GM12891 (cell line): ENCODE measurements around the gene PIK3CB.
"Not testable (repeated sequence)": the region's sequence is repeated elsewhere in the genome, so short reads cannot be mapped to it uniquely, and the experiment has no call there.

Experiments used
- DNase-seq: peaks from one replicate; pipeline ENCODE4 v3.0.0; 2011; ENCODE audit warnings: low spot score; ENCODE audit not compliant: insufficient read length
- FAIRE-seq: peaks from 2 replicates; lab custom pipeline; 2011; peaks lifted over from hg19 to GRCh38; lab: Jason Lieb, UNC
- PAX5 ChIP-seq: IDR thresholded peaks from 2 replicates; pipeline ENCODE4 v1.6.1; 2011; ENCODE audit warnings: low read length, moderate library complexity, mild to moderate bottlenecking; ENCODE audit not compliant: insufficient read depth, severe bottlenecking
- POLR2A ChIP-seq: IDR thresholded peaks from 2 replicates; pipeline ENCODE4 v1.6.1; 2011; ENCODE audit warnings: low read depth, low read length, control low read depth
- POLR2AphosphoS5 ChIP-seq: IDR thresholded peaks from 2 replicates; pipeline ENCODE4 v1.6.1; 2011; ENCODE audit warnings: low read depth, low read length, control low read depth
- POU2F2 ChIP-seq: IDR thresholded peaks from 2 replicates; pipeline ENCODE4 v1.6.1; 2011; ENCODE audit warnings: low read depth, mild to moderate bottlenecking, control low read depth, low read length, moderate library complexity
- SPI1 ChIP-seq: IDR thresholded peaks from 2 replicates; pipeline ENCODE4 v1.6.1; 2011; ENCODE audit warnings: low read depth, low read length, control low read depth
- TAF1 ChIP-seq: IDR thresholded peaks from 2 replicates; pipeline ENCODE4 v1.6.1; 2011; ENCODE audit warnings: low read depth, low read length, control low read depth

PIK3CB gene

DNA sequence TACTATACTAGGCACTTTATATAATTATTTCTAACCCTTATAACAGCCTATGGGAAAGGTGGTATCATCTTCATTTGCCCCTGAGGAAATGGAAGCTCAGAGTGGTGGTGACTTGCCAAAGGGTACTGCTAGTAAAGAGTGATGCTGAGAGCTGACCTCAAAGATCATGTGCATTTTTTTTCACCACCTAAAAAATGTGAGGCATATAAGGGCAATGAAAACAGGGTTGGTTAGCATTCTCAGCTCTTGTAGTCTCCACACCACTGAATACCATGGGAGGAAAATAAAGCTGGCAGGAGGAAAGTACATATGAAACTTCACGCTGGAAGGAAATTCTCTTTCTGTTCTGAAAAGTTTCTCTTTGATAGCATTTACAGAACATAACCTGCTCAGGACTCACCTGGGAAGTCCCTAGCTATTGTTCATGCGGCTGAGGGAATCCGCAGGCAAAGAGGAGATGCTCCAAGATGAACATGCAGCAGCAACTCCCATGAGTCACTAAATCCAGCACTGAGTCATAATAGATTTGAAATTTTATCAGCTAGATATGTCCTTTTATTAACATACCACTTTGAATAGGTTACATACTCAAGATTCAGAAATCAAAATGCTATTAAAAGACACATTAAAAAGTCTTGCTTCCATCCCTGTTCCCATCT is 208.9 kb downstream of the PIK3CB start:
- FAIRE-seq, result no peak
- no peak for TF ChIP-seq POLR2AphosphoS5
- TF ChIP-seq PAX5, result no peak
- no peak for TF ChIP-seq TAF1
- no peak for TF ChIP-seq SPI1
- TF ChIP-seq POU2F2, result no peak
- no peak for TF ChIP-seq POLR2A
- DNase-seq, result no peak

DNA sequence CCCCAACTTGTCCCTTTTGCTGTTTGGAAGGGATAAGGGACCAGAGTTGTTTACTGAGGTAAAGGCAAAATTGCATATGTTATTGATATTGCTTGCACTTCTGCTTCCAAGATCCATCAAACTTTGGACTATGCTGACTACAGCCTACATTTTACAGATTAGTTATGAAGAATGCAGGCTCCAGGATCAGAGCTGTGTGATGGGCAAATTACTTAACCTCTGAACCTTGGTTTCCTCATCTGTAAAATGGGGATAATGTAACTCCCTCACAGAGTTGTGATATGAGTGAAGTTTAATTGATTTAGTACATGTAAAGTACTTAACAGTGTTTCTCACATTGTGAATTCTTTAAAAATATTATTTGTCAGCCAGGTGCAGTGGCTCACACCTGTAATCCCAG is 210.2 kb downstream of the PIK3CB start:
- DNase-seq (no peak), FAIRE-seq (no peak)
- no peak for TF ChIP-seq TAF1
- no peak for TF ChIP-seq SPI1
- no peak for TF ChIP-seq POLR2AphosphoS5
- no peak for TF ChIP-seq POU2F2
- TF ChIP-seq PAX5, result no peak
- no peak for TF ChIP-seq POLR2A

DNA sequence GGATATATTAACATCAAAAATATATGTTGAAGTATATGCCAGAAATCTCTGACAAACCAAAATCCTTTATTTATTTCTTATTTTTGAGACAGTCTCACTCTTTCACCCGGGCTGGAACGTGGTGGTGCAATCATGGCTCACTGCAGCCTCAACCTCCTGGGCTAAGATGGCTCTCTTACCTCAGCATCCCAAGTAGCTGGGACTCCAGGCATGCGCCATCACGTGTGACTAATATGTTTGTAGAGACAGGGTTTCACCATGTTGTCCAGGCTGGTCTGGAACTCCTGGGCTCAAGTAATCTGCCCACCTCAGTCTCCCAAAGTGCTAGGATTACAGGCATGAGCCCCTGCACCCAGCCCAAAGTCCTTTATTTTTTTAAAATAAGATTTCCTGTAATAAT is 214.3 kb downstream of the PIK3CB start:
- no peak for TF ChIP-seq SPI1
- TF ChIP-seq TAF1, result no peak
- no peak for TF ChIP-seq PAX5
- TF ChIP-seq POLR2A, result no peak
- no peak for TF ChIP-seq POLR2AphosphoS5
- no peak for TF ChIP-seq POU2F2
- DNase-seq (no peak), FAIRE-seq (no peak)

DNA sequence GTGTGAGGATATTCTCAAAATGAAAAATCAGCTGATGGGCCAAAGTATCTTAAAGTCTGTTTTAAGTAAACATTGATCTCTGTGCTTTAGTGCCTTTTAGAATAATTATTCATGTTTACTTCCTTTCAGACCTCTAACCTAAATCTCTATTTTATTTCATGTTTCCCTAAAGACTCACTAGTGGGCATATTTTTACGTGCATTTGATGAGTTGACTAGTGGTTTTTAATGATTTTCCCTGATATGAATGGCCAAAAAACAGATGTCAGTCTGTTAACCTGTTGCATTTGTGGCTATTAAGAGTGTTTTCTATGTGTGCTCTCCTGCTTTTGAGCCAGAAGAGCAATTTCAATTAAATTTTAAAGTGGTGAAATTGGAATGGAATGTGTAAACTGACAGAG is 219.3 kb downstream of the PIK3CB start:
- no peak for DNase-seq
- FAIRE-seq, result no peak
- no peak for TF ChIP-seq TAF1
- no peak for TF ChIP-seq POLR2AphosphoS5
- TF ChIP-seq SPI1, result no peak

DNA sequence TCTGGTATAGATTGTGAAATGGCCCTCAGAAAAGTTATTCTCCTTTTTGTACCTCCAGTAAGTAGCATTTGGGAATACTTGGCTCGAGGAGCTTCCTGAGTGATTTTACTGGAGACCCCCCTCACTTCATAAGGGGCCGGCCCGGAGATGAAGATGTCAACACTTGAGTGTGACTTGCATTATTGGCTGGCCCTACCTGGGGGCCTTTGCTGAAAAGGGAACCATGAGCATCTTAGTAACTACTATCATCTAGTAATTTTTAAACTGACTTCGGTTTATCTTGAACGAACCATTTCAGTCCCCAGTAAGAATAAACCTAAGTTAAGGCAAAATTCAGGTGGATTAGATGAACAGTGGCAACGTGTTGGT is 224.8 kb downstream of the PIK3CB start:
- TF ChIP-seq POU2F2 (no peak), POLR2AphosphoS5 (no peak), TAF1 (no peak), PAX5 (no peak), SPI1 (no peak), POLR2A (no peak)
- no peak for DNase-seq
- no peak for FAIRE-seq

DNA sequence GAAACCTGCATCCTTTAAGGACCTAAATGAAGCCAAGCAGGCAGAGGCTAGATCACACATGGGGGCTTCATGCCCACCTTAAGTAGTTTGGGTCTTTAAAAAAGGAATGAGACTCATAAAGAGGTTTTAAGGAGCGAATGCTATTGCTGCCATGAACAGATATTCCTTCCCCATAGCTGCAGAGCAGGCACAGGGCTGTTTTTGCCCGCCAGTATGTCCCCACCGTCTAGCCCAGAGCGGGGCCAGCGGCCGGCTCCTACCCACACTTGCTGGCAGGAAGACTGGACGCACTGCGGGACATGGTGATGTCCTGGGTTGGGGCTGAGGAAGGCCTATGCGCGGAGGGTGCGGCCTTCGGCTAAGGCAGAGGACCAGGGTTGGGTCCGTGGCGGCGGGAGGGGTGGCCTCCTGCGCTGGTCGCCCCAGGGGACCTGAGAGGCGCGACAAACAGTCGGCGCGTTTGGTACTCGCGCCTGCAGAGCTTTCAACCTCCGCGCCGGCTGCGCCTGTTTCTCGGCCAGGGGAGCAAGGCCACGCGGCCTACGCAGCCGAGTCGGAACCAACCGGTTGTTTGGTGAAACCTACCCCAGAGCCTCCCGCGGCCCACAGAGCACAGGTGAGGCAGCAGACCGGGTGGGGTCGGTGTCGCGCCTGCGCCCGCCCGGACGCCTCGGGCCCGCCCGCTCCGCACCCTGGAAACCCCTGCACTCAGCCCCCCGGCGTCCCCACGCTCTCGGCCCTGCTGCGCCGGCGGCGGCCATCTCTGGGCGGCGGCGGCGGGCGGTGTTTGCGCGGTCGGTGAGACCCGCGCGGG is 226.2 kb downstream of the PIK3CB start, which contains the start of gene FAIM:
Gene FAIM (plus strand): TSS at position 450 of the 814 bp plus-strand sequence. CDS start 10,956 bp downstream, outside the sequence.
- TF ChIP-seq POLR2A (peak; percentile 60; the same call in 1 of the 2 replicates), POLR2AphosphoS5 (0 out of 2 replicates have a peak, but pooled peaks have one; percentile 49), TAF1 (no peak; the same call in 1 of the 2 replicates), PAX5 (no peak), SPI1 (no peak), POU2F2 (0 out of 2 replicates have a peak, but pooled peaks have one; percentile 19)
- FAIRE-seq (peak; percentile 90), DNase-seq (peak; percentile 64)

DNA sequence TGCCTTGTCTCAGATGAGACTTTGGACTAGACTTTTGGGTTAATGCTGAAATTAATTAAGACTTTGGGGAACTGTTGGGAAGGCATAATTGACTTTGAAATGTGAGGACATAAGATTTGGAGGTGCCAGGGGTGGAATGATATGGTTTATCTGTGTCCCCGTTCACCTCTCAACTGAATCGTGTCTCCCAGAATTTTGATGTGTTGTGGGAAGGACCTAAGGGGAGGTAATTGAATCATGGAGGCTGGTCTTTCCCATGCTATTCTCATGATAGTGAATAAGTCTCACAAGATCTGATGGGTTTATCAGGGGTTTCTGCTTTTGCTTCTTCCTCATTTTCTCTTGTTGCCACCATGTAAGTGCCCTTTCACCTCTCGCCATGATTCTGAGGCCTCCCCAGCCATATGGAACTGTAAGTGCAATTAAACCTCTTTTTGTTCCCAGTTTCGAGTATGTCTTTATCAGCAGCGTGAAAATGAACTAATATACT is 230.6 kb downstream of the PIK3CB start:
- not testable (repeated sequence) for FAIRE-seq, DNase-seq
